GM21423 (cell line): ENCODE results near the gene HSH2D.
A peak's percentile ranks its signal among the peaks of the same experiment; 100 is the strongest.

Experiments used
- ATAC-seq: cut with Tn5 transposase; IDR thresholded peaks from one replicate; pipeline ENCODE4 v1.9.1; 2021; ENCODE audit warnings: mild to moderate bottlenecking, moderate library complexity; ENCODE audit not compliant: unreplicated experiment

Gene HSH2D

GRCh38 chr19:16191216-16191908, 47.9 kb downstream of the HSH2D start:
- no peak for ATAC-seq

GRCh38 chr19:16193466-16193865, 50.0 kb downstream of the HSH2D start:
- ATAC-seq, result no peak

- no peak for ATAC-seq
Observed at GRCh38 chr19:16197188-16197621, 53.7 kb downstream of the HSH2D start.

GRCh38 chr19:16197622-16198369, 54.3 kb downstream of the HSH2D start, which contains the start of gene AP1M1:
Gene AP1M1 (plus strand): TSS chr19:16197911. CDS start chr19:16198027, 116 bp downstream.
- peak; percentile 83 for ATAC-seq

- ATAC-seq, result no peak
Observed at GRCh38 chr19:16198370-16198651, 54.8 kb downstream of the HSH2D start.

- no peak for ATAC-seq
Observed at GRCh38 chr19:16199275-16199932, 55.9 kb downstream of the HSH2D start.

- ATAC-seq, result no peak
Observed at GRCh38 chr19:16200038-16201010, 56.8 kb downstream of the HSH2D start.

GRCh38 chr19:16201011-16201391, 57.5 kb downstream of the HSH2D start:
- no peak for ATAC-seq

GRCh38 chr19:16202320-16203255, 59.1 kb downstream of the HSH2D start:
- no peak for ATAC-seq

- no peak for ATAC-seq
Observed at GRCh38 chr19:16203256-16204004, 59.9 kb downstream of the HSH2D start.

GRCh38 chr19:16204005-16204294, 60.5 kb downstream of the HSH2D start:
- no peak for ATAC-seq

GRCh38 chr19:16205205-16206045, 61.9 kb downstream of the HSH2D start:
- ATAC-seq, result no peak

GRCh38 chr19:16206046-16206605, 62.6 kb downstream of the HSH2D start:
- ATAC-seq, result no peak

GRCh38 chr19:16206637-16207036, 63.2 kb downstream of the HSH2D start:
- ATAC-seq, result no peak

GRCh38 chr19:16207063-16207462, 63.6 kb downstream of the HSH2D start:
- no peak for ATAC-seq

GRCh38 chr19:16207490-16208025, 64.1 kb downstream of the HSH2D start:
- ATAC-seq, result no peak
